GM12892 (cell line): ENCODE measurements around the gene USB1.

Experiments used
- POLR2A ChIP-seq: IDR thresholded peaks from 2 replicates; pipeline ENCODE4 v1.6.1; 2011; ENCODE audit warnings: low read depth, low read length, control low read depth
- POLR2AphosphoS5 ChIP-seq: IDR thresholded peaks from 2 replicates; pipeline ENCODE4 v1.6.1; 2011; ENCODE audit warnings: low read depth, low read length, control low read depth
- TAF1 ChIP-seq: IDR thresholded peaks from 2 replicates; pipeline ENCODE4 v1.6.1; 2011; ENCODE audit warnings: low read depth, mild to moderate bottlenecking, control low read depth, low read length, borderline replicate concordance

DNA sequence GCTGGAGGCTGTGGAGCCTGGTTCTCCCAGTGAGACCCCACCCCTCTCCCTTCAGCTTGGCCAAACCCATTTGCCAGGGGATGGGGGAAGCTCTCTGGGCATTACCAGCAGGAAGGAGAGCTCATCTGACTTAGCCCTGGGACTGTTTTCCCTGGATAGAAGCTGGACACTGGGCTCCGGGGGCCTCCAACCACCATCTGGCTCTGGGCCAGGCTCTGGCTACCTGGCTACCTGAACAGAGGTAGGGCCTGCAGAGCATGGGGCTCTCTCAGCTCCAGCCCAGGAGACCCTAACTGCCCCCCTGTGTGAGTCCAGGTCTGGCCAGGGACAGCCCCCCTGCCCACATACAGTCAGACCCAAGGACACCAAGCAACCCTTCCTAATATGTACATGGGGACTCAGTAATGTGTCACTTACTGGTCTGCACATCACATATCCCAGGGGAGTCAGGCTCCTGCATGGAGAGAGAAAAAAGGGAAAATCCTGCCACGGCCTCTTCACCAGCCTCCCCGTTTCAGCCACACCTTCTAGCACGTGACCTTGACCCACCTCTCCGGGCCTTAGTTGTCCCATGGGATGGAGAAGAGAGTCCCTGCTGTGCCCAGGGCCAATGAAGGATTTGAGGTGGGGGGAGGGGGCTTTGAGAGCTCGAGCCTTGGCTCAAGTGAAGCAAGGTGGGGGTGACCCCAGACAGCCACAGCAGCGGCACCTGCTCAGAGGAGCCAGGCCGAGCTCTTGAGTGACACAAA lies 44.1 kb upstream of the USB1 start:
- no peak for TF ChIP-seq POLR2AphosphoS5
- no peak for TF ChIP-seq POLR2A
- TF ChIP-seq TAF1 = no peak
